ENCODE measurements around the gene NTM.

GRCh38 chr11:131345406-131345805 lies 25.0 kb upstream of the NTM start:
- TF ChIP-seq CTCF (IDR thresholded peaks at IDR 0.05) (no peak), POLR2A (IDR thresholded peaks at IDR 0.05) (no peak)

Data from Peyer's patch (tissue), 4 donors.